SIG-M5 treated with dmso at 0.1 percent for 504 hours (cell line): ENCODE results near the gene CNIH2.

Source experiments
- DNase-seq: peaks from one replicate; lab custom pipeline; 2025; ENCODE audit not compliant: unreplicated experiment; lab: John Stamatoyannopoulos, UW

The CNIH2 gene

DNA sequence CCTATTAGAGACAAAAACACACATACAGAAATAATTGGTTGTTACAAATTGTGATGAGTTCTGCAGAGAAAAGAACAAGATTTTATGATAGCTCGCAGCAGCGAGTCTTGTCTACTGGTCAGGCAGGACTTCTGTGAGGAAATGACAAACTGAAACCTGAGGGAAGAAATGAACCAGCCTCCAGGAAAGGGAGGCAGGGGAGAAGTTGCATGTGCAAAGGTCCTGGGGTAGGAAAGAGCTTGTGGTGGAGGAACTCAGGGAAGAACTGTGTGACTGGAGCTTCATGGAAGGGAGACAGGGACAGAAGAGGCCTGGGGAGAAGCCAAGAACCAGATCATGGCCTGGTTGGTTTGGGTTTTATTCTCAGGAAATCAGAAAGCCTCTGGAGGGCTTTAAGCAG, 18.8 kb upstream of the CNIH2 start:
- no peak for DNase-seq

DNA sequence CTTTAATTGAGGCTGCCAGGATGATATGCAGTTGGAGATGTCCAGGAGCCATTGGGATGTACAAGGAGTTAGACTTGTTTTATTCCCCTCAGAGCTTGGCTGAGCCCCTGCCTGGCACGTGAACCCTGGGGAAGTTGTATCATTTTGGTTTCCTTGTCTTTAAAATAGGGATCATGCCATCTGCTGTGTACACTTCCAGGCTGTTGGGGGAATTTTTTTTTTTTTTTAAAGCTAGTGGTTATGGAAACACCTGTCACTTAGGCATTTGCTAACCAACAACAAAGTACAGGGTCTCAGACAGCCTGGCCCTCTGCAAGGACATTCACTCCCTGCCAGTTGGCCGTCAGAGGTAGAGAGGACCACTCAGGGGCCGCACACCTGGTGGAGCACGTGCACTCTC, 18.0 kb upstream of the CNIH2 start:
- DNase-seq: no peak

GRCh38 chr11:66261578-66261977, 16.4 kb upstream of the CNIH2 start:
- no peak for DNase-seq

DNA sequence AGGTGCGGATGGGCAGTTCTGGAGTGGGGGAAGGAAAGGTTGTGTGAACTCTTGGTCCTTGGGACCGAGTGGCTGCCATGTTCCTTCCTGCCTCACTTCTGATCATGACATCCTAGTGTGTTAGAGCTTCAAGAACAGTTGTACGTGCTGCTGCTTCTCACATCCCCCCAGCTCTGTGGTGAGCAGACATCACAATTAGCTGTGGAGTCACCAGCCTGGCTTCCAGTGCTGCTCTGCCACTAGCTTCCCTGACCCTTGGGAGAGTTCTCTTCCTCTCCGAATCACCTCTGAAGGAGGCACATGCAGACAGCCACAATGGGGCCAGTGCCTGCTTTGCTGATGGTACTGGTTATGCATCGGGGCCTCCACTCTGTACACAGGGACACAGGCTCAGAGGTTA, 15.8 kb upstream of the CNIH2 start:
- no peak for DNase-seq

DNA sequence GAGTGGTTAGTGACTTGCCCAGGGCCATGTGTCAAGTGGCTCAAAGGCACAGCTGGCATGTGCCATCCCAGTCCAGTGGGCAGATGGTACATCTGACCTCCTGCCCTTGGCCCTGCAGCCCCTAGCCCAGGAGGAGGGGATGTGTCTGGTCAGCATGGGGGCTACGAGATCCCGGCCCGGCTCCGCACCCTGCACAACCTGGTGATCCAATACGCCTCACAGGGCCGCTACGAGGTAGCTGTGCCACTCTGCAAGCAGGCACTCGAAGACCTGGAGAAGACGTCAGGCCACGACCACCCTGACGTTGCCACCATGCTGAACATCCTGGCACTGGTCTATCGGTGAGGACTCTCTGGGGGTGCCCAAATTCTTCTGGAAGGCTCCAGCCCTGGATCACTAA, 15.3 kb upstream of the CNIH2 start:
- no peak for DNase-seq

- no peak for DNase-seq
These were observed 14.7 kb upstream of the CNIH2 start for GRCh38 chr11:66263231-66263630.

- no peak for DNase-seq
These were observed 14.2 kb upstream of the CNIH2 start for GRCh38 chr11:66263785-66264184.

DNA sequence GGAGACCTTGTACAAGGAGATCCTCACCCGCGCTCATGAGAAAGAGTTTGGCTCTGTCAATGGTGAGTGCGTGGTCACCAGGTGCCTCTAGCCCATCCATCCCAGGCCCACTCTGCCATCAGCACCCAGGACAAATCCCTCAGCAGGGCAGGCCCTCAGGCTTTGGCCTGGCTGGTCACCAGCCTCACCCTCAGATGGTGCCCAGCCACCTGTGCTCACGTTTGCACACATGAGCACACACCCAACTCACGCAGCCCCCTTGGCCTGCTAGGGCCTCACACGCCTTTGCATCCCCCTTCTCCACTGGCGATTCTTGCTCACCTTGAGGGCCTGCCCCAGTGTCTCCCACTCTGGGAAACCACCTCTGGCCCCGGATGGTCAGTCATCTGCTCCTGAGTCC, 13.6 kb upstream of the CNIH2 start:
- no peak for DNase-seq

DNA sequence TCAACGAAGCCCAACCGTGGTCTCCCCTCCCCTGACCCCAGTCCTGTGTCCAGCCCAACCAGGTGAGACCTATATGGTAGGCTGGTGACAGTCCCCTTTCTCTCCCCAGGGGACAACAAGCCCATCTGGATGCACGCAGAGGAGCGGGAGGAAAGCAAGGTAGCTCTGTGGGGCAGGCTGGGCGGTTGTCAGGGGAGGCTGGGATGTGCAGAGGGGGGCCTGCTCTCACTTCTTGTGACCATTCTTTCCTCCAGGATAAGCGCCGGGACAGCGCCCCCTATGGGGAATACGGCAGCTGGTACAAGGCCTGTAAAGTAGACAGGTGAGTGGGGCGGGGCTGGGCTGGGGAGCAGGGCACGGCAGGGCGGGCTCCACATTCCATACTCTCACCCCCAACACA, 13.1 kb upstream of the CNIH2 start:
- DNase-seq: no peak

DNA sequence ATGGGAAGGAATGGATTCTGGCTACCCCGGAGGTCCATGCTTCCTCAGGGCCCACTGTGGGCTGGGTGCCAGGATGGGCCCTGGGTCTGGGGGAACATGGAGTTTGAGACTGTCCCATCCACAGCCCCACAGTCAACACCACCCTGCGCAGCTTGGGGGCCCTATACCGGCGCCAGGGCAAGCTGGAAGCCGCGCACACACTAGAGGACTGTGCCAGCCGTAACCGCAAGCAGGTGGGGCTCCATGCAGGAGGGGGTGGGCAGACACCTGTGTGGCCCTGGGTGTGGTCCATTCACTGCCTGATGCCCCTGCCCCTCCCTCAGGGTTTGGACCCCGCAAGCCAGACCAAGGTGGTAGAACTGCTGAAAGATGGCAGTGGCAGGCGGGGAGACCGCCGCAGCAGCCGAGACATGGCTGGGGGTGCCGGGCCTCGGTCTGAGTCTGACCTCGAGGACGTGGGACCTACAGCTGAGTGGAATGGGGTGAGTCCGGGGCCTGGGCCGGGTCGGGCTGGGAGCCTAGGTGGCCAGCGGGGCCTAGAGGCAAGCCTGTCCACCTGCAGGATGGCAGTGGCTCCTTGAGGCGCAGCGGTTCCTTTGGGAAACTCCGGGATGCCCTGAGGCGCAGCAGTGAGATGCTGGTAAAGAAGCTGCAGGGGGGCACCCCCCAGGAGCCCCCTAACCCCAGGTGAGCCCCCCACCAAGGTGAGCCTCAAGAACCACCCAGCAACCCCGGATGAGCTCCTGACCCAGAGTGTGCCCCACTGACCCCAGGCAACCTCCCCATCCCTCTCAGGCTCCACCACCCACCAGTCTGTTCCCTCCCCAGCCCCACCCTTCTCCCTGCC, 12.2 kb upstream of the CNIH2 start:
- no peak for DNase-seq

GRCh38 chr11:66266378-66267038, 11.5 kb upstream of the CNIH2 start:
- DNase-seq: no peak

DNA sequence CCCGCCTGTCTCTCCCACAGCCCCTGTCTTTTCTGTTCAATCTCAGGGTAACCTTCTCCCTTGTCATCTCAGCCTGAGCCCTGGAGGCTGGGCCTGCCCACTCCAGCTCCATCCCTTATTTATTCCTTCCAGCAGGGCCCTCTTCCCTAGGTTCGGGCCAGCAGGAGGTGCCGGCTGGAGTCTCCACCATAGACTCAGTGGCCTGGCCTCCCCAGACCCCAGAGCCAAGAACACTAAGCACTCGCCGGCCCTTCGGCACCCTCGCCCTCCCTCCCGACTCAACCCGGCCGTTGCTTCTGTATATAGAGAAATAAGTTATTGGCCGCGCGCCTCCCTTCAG, 11.0 kb upstream of the CNIH2 start:
- no peak for DNase-seq

DNA sequence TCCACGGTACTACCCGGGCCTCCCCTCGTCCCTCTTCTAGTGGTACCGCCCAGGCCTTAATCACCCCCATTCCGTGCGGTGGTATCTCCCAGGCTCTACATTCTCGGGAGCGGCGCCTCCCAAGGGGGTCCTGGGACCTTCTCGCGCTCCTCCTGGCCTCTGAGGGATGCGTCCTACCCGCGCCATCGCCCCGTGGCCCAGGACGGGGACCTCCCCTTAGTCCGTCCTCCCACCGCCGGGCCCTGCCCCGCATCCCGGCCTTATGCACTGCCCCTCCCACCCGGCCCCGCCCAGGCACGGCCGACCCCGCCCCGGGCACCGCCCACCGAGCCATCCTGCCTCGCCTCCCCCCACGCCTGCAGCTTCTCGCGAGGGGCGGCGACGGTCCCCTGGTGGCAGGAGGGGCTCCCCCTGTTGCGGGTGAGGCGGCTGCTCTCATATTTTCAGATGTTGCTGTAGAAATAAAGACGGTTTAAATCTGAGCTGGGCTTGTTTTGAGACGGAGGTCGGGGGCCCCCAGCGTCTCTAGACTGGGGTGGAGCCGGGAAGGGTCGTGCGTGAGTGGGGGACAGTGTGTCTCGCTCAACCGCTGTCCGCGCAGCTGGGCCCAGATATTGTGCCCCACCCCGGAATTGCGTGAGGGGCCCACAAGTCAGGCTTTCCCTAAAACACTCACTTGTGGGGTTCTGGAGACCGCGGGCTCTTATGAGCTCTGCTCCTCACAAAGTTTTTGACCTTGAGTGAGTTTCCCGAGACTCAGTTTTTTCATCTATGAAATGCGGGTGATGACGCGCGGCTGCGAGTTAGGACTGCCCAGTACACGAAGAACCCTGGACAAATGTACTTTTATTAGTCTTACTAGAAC, 10.4 kb upstream of the CNIH2 start:
- DNase-seq: peak; percentile 69

DNA sequence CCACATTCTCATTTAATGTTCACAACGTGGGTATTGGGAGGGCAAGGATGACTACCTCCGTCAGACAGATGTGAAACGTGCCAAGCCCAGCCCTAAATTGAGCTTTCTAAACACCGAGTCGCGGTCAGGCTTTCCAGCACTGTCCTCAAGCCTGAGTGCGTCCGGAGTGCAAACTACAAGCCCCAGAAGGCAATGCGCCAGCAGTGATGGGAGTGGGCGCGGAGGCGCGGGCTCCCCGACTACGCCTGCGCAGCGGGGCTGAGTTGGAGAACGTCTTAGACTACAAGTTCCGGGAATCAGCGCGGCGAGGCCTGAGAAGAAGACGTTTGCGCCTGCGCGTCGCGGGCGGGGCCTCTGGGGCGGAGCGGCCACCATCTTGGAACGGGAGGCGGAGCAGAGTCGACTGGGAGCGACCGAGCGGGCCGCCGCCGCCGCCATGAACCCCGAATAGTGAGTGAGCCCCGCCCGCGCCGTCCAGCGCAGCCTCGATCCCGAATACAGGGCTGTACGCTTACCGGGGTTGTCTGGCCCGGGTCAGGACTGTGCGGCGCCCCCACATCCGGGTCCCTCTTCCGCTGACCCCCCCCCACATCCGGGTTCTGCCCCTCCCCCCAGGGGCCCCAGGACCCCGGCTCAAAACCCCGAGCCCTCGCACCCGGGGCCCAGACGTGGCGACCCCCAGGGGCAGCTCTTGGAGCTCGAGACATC, 9.6 kb upstream of the CNIH2 start, which contains the start of gene RAB1B:
Gene RAB1B, plus strand, starts transcription at position 396 of the 708 bp plus-strand sequence. Its CDS starts 41 bp downstream, at position 437.
- peak; percentile 98 for DNase-seq

- DNase-seq: peak; percentile 47
These were observed 8.7 kb upstream of the CNIH2 start for GRCh38 chr11:66268952-66269905.

GRCh38 chr11:66271816-66272215, 6.2 kb upstream of the CNIH2 start:
- DNase-seq: no peak

DNA sequence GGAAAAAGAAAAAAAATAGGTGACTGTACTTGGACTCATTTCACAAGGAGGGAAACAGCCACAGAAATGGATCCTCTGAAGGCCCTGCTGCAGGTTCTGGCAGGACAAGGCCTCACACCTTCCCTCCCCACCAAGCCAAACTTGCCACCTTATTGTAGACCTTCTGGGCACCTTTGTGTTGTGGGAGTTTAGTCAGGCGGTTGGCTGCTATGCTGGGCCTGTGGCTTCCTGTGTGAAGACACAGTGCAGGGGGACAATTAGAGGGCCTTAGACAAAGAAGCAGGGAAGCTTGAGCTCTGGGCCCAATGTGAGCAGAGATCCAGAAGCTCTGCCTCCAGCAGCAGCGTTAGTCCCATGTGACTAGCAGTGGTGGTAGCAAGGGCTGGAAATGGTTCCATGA, 5.4 kb upstream of the CNIH2 start:
- no peak for DNase-seq

DNA sequence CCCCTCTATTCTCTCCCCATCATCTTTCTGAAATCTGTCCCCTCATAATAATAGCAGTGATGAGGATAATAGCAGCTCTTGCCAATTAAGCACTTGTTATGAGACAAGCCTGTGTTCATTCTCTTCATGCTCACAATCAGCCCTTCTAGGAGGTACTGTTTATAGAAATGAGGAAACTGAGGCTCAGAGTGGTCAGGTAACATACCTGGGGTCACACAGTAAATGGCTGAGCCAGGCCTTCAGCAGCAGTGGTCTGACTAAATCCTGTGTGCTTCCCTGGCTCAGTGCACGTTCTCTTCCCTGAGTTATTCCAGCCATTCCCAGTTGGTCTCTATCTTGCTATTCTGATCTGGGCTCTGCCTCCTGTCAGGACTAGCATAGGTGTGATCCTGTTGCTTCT, 3.8 kb upstream of the CNIH2 start:
- no peak for DNase-seq

GRCh38 chr11:66275396-66275795, 2.6 kb upstream of the CNIH2 start:
- DNase-seq: no peak
